Keratinocyte (primary cell): Measurements from ENCODE around the gene ADAMTS4. TPM values are rescaled to one million over a fixed set of nuclear protein-coding genes. Genes with fewer than 3 reads are reported as not detected.
"Not testable (repeated sequence)": the region's sequence is repeated elsewhere in the genome, so short reads cannot be mapped to it uniquely, and the experiment has no call there.

Experiments used
- DNase-seq: peaks from one replicate; pipeline ENCODE4 v3.0.0-alpha.2; 2011; ENCODE audit warnings: low read depth, missing footprints, low spot score
- FAIRE-seq: peaks from 2 replicates; lab custom pipeline; 2011; peaks lifted over from hg19 to GRCh38; lab: Jason Lieb, UNC
- H2AFZ ChIP-seq: 2 replicates; pipeline ENCODE4 v1.6.0; 2012; ENCODE audit warnings: low read length, control low read depth, inconsistent platforms; ENCODE audit not compliant: control insufficient read depth
- H3K27ac ChIP-seq: 2 replicates; pipeline ENCODE4 v1.5.1; 2011; ENCODE audit warnings: low read length; ENCODE audit not compliant: control insufficient read depth, insufficient read depth
- H3K27me3 ChIP-seq: 3 replicates; pipeline ENCODE4 v1.6.0; 2011; ENCODE audit warnings: low read length; ENCODE audit not compliant: control insufficient read depth, insufficient read depth; ENCODE audit errors: extremely low read depth
- H3K36me3 ChIP-seq, 2 experiments: 2 replicates in 1 of 2; 3 replicates in 1 of 2; pipeline ENCODE4 v1.5.1; 2011; ENCODE audit warnings: low read length in 2 of 2, mild to moderate bottlenecking in 1 of 2; ENCODE audit not compliant: control insufficient read depth in 2 of 2, insufficient read depth in 2 of 2; ENCODE audit errors: extremely low read depth in 1 of 2
- H3K4me1 ChIP-seq: 3 replicates; pipeline ENCODE4 v1.5.1; 2011; ENCODE audit warnings: low read length; ENCODE audit not compliant: control insufficient read depth, insufficient read depth; ENCODE audit errors: extremely low read depth
- H3K4me2 ChIP-seq: 3 replicates; pipeline ENCODE4 v1.6.0; 2011; ENCODE audit warnings: low read depth, low read length; ENCODE audit not compliant: control insufficient read depth, insufficient read depth; ENCODE audit errors: extremely low read depth
- H3K4me3 ChIP-seq, 3 experiments: fragments of 200-600 bp in 1 of 3; sonication (generic) in 1 of 3; 2 replicates in 2 of 3; 3 replicates in 1 of 3; pipeline ENCODE4 v1.5.1; 2011 to 2016; ENCODE audit warnings: low read length in 3 of 3, mild to moderate bottlenecking in 3 of 3, control low read depth in 2 of 3, inconsistent platforms in 1 of 3, low read depth in 1 of 3, mixed read lengths in 1 of 3, mixed run types in 1 of 3, moderate library complexity in 1 of 3; ENCODE audit not compliant: control insufficient read depth in 2 of 3, insufficient read depth in 2 of 3; ENCODE audit errors: extremely low read depth in 1 of 3
- H3K79me2 ChIP-seq: 2 replicates; pipeline ENCODE4 v1.6.0; 2012; ENCODE audit warnings: low read length; ENCODE audit not compliant: control insufficient read depth, insufficient read depth
- H3K9ac ChIP-seq: 3 replicates; pipeline ENCODE4 v1.6.0; 2011; ENCODE audit warnings: low read length; ENCODE audit not compliant: control insufficient read depth, insufficient read depth; ENCODE audit errors: extremely low read depth
- H3K9me1 ChIP-seq: 3 replicates; pipeline ENCODE4 v1.6.0; 2011; ENCODE audit warnings: low read length; ENCODE audit not compliant: control insufficient read depth, insufficient read depth; ENCODE audit errors: extremely low read depth
- H3K9me3 ChIP-seq: 2 replicates; pipeline ENCODE4 v1.5.1; 2012; ENCODE audit warnings: low read depth, low read length; ENCODE audit not compliant: control insufficient read depth
- H4K20me1 ChIP-seq: 3 replicates; pipeline ENCODE4 v1.6.0; 2011; ENCODE audit warnings: low read length; ENCODE audit not compliant: control insufficient read depth, insufficient read depth; ENCODE audit errors: extremely low read depth
- EZH2 ChIP-seq: IDR thresholded peaks from one replicate; pipeline ENCODE4 v1.6.1; 2012; ENCODE audit warnings: inconsistent platforms, mild to moderate bottlenecking, low read length, moderate library complexity
- dilution Hi-C: fragments of 300-500 bp; cut with MboI; formaldehyde crosslinking; loops from one replicate; pipeline ENCODE4 v1.7.0; 2020; ENCODE audit warnings: low sequenced_read_pairs; ENCODE audit not compliant: extremely low pct_ligation_motif_present
- polyA plus RNA-seq, 5 experiments: library from polyadenylated mRNA; depleted of rRNA in 3 of 5; stranded (reverse) in 3 of 5; stranded (forward) in 1 of 5; unstranded in 1 of 5; fragments of >200 nt; gene quantifications; 1 replicate in 1 of 5; 2 replicates in 3 of 5; 3 replicates in 1 of 5; pipeline versions ENCODE4 v1.2.1 to v1.2.3, GENCODE V29; 2011 to 2012; ENCODE audit warnings: missing spikeins in 2 of 5, low read depth in 1 of 5, low replicate concordance in 1 of 5
- TF ChIP-seq, protein P1 (sequence below), 3 experiments: IDR thresholded peaks in 1 of 3; conservative IDR thresholded peaks in 1 of 3; optimal IDR thresholded peaks in 1 of 3; 2 replicates in 2 of 3; 3 replicates in 1 of 3; pipeline versions ENCODE3 to v1.5.1; 2011; ENCODE audit warnings: low read length in 3 of 3, mild to moderate bottlenecking in 3 of 3, moderate library complexity in 2 of 3, control low read depth in 1 of 3, inconsistent platforms in 1 of 3; ENCODE audit not compliant: insufficient read depth in 2 of 3; ENCODE audit errors: extremely low read depth in 1 of 3

The ADAMTS4 gene
- polyA plus RNA-seq, 1 donor (not counting 4 experiments of a cell fraction or from before 2014, with no cell fraction given), result 0.35 TPM

DNA sequence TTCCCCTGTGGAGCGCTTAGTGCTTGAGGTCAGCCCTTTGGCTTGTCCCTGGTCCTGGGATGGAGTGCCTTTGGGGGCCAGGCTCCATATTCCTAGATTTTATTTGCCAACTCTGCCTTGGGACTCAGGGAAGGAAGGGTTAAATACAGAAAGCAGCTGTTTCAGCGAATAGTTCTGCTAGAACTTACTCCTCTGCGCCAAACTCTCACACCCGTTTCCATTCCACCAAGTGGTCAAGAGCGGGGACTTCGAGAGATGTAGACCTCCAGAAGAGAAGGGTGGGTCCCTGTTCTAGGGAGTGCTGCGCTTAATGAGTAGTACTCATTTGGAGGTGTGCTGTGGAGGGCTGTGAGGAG, 26.3 kb upstream of the ADAMTS4 start:
- H3K4me3 ChIP-seq, result no peak overlapping the region

GRCh38 chr1:161224695-161225087, 25.8 kb upstream of the ADAMTS4 start:
- Histone ChIP-seq H3K36me3 (peaks cover 8 to 12% of the 10 kb centered on the region in 2 experiments), H3K4me1 (peaks cover 19% of the 10 kb centered on the region), H3K79me2 (peaks cover 13% of the 10 kb centered on the region)
- H3K9ac ChIP-seq, H3K4me3 ChIP-seq, H3K4me2 ChIP-seq, H3K27ac ChIP-seq, dilution Hi-C loops, H3K9me3 ChIP-seq, H4K20me1 ChIP-seq, H3K27me3 ChIP-seq, FAIRE-seq, DNase-seq, H3K9me1 ChIP-seq, H2AFZ ChIP-seq: not testable (repeated sequence)

More for the DNA sequence above, 26.3 kb upstream of the ADAMTS4 start:
- no peak overlapping the region for H3K27ac ChIP-seq
- no peaks in the 10 kb centered on the region for H3K9me1 ChIP-seq
- peaks cover 19% of the 10 kb centered on the region for H3K4me1 ChIP-seq
- no peak for TF ChIP-seq EZH2
- TF ChIP-seq, protein P1, sequence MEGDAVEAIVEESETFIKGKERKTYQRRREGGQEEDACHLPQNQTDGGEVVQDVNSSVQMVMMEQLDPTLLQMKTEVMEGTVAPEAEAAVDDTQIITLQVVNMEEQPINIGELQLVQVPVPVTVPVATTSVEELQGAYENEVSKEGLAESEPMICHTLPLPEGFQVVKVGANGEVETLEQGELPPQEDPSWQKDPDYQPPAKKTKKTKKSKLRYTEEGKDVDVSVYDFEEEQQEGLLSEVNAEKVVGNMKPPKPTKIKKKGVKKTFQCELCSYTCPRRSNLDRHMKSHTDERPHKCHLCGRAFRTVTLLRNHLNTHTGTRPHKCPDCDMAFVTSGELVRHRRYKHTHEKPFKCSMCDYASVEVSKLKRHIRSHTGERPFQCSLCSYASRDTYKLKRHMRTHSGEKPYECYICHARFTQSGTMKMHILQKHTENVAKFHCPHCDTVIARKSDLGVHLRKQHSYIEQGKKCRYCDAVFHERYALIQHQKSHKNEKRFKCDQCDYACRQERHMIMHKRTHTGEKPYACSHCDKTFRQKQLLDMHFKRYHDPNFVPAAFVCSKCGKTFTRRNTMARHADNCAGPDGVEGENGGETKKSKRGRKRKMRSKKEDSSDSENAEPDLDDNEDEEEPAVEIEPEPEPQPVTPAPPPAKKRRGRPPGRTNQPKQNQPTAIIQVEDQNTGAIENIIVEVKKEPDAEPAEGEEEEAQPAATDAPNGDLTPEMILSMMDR (optimal IDR thresholded peaks at IDR 0.05 in 1 of 3, IDR thresholded peaks at IDR 0.05 in 1 of 3, conservative IDR thresholded peaks at IDR 0.05 in 1 of 3; ENCODE audit: extremely low read depth in 1 of 3, insufficient read depth in 2 of 3, low read length in 3 of 3), result no peak
- H3K9ac ChIP-seq, result no peak overlapping the region
- peaks cover 9 to 16% of the 10 kb centered on the region in 2 experiments for H3K36me3 ChIP-seq
- H3K4me2 ChIP-seq, result no peak overlapping the region
- H2AFZ ChIP-seq, result peak overlapping the region; percentile 38
- no peaks in the 10 kb centered on the region for H4K20me1 ChIP-seq
- DNase-seq, result no peak
- peaks cover 13% of the 10 kb centered on the region for H3K79me2 ChIP-seq
- no peaks in the 10 kb centered on the region for H3K9me3 ChIP-seq
- dilution Hi-C loops, result no loop called here
- FAIRE-seq, result no peak
- no peaks in the 10 kb centered on the region for H3K27me3 ChIP-seq
